Measurements from ENCODE around the gene OPCML.

- TF ChIP-seq CTCF (conservative IDR thresholded peaks at IDR 0.05; ENCODE audit: low read depth, low read length) (no peak), EZH2 (IDR thresholded peaks at IDR 0.05; ENCODE audit: low read length, unreplicated experiment) (no peak), EZH2phosphoT487 (IDR thresholded peaks at IDR 0.05; ENCODE audit: borderline replicate concordance, low read length) (no peak)
These were observed 509.1 kb downstream of the OPCML start for GRCh38 chr11:133023232-133023631.

Measured in PC-3 (cell line).